PFSK-1 (cell line): ENCODE results near the gene ANGPT4.

Source experiments
- FOXP2 ChIP-seq: optimal IDR thresholded peaks from 2 replicates; pipeline ENCODE3; 2011; ENCODE audit warnings: borderline replicate concordance, control low read depth, inconsistent platforms; ENCODE audit not compliant: insufficient read depth; ENCODE audit errors: extremely low read length, extremely low read depth
- POLR2AphosphoS5 ChIP-seq: IDR thresholded peaks from 2 replicates; pipeline ENCODE4 v1.6.1; 2012; ENCODE audit warnings: low read depth, mild to moderate bottlenecking, control low read depth, low read length, moderate library complexity
- SIN3A ChIP-seq: IDR thresholded peaks from 2 replicates; pipeline ENCODE4 v1.6.1; 2012; ENCODE audit warnings: mild to moderate bottlenecking, low read length, moderate library complexity, borderline replicate concordance; ENCODE audit not compliant: insufficient read depth
- TAF1 ChIP-seq: IDR thresholded peaks from 2 replicates; pipeline ENCODE4 v1.6.1; 2012; ENCODE audit warnings: low read length, control low read depth, borderline replicate concordance; ENCODE audit not compliant: insufficient read depth
- TF ChIP-seq, protein P1 (sequence below), 2 experiments: IDR thresholded peaks; 2 replicates each; pipeline versions ENCODE4 v1.6.1 to v1.8.0; 2011 to 2012; ENCODE audit warnings: low read depth in 2 of 2, low read length in 2 of 2, control low read depth in 1 of 2, inconsistent platforms in 1 of 2, mild to moderate bottlenecking in 1 of 2, moderate library complexity in 1 of 2; ENCODE audit not compliant: insufficient read depth in 1 of 2

The ANGPT4 gene

GRCh38 chr20:844473-845225 is 71.5 kb downstream of the ANGPT4 start:
- TF ChIP-seq, protein P1, sequence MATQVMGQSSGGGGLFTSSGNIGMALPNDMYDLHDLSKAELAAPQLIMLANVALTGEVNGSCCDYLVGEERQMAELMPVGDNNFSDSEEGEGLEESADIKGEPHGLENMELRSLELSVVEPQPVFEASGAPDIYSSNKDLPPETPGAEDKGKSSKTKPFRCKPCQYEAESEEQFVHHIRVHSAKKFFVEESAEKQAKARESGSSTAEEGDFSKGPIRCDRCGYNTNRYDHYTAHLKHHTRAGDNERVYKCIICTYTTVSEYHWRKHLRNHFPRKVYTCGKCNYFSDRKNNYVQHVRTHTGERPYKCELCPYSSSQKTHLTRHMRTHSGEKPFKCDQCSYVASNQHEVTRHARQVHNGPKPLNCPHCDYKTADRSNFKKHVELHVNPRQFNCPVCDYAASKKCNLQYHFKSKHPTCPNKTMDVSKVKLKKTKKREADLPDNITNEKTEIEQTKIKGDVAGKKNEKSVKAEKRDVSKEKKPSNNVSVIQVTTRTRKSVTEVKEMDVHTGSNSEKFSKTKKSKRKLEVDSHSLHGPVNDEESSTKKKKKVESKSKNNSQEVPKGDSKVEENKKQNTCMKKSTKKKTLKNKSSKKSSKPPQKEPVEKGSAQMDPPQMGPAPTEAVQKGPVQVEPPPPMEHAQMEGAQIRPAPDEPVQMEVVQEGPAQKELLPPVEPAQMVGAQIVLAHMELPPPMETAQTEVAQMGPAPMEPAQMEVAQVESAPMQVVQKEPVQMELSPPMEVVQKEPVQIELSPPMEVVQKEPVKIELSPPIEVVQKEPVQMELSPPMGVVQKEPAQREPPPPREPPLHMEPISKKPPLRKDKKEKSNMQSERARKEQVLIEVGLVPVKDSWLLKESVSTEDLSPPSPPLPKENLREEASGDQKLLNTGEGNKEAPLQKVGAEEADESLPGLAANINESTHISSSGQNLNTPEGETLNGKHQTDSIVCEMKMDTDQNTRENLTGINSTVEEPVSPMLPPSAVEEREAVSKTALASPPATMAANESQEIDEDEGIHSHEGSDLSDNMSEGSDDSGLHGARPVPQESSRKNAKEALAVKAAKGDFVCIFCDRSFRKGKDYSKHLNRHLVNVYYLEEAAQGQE (IDR thresholded peaks at IDR 0.05; ENCODE audit: insufficient read depth in 1 of 2, low read depth in 2 of 2, low read length in 2 of 2): no peak

DNA sequence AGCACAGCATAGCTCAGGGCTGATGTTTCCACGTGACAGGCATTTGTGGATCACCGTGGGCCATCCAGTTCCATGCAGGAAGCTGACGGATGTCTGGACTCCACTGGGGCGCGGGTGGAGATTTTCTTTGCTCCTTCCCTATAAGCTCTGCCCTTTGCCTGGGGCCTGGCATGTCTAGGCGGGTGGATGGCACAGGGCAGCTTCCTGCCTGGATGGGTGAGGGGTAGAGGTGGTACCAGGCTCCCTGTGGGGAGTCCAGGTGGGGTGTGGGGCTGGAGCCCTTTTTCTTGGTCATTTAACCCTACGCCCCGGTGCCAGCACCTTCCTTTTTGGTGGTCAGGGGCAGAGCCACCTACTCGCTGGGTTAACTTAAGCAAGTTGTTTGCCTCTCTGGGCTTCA is 72.2 kb downstream of the ANGPT4 start:
- TF ChIP-seq FOXP2 (no peak), POLR2AphosphoS5 (no peak), TAF1 (no peak), SIN3A (no peak)
- TF ChIP-seq, protein P1 (IDR thresholded peaks at IDR 0.05; ENCODE audit: insufficient read depth in 1 of 2, low read depth in 2 of 2, low read length in 2 of 2): no peak

DNA sequence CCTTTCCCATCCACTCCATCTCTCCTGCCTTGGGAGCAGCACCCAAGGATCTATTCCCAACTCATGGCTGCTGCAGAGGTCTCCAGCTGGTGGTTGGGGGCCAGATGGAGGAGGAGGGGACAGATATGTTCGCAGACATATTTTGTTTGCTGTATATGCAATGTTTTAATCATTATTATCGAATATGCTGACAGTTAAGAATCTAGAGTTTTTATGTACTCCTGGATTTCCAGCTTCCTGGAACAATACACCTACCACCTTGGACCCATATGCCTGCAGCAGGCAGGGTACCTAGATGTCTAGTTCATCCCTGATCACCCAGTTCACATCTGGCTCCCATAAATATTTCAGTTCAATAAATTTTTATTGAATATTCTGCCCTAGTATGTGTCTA is 73.6 kb downstream of the ANGPT4 start:
- no peak for TF ChIP-seq SIN3A
- TF ChIP-seq POLR2AphosphoS5: no peak
- TF ChIP-seq, protein P1 (IDR thresholded peaks at IDR 0.05; ENCODE audit: insufficient read depth in 1 of 2, low read depth in 2 of 2, low read length in 2 of 2): no peak
- TF ChIP-seq TAF1: no peak
- TF ChIP-seq FOXP2: no peak

GRCh38 chr20:841568-842546 is 74.3 kb downstream of the ANGPT4 start:
- no peak for TF ChIP-seq FOXP2
- TF ChIP-seq, protein P1 (IDR thresholded peaks at IDR 0.05; ENCODE audit: insufficient read depth in 1 of 2, low read depth in 2 of 2, low read length in 2 of 2): no peak
- TF ChIP-seq SIN3A: no peak
- TF ChIP-seq POLR2AphosphoS5: no peak
- no peak for TF ChIP-seq TAF1
